Adrenal gland (tissue), 5 donors: Measurements from ENCODE around the gene RAMP3.

Source experiments
- CTCF ChIP-seq, 6 experiments: fragments of 450-650 bp in 4 of 6; fragments of 200-600 bp in 2 of 6; sonication (generic) in 1 of 6; IDR thresholded peaks; 1 replicate in 5 of 6; 2 replicates in 1 of 6; pipeline versions ENCODE4 v1.5.1 to v1.8.0; 2016 to 2021; ENCODE audit warnings: antibody characterized with exemption in 6 of 6, mild to moderate bottlenecking in 2 of 6, moderate library complexity in 1 of 6
- POLR2A ChIP-seq, 2 donors: fragments of 450-650 bp; IDR thresholded peaks; one replicate each; pipeline ENCODE4 v1.6.1; 2017; ENCODE audit warnings: antibody characterized with exemption in 2 of 2, mild to moderate bottlenecking in 2 of 2, moderate library complexity in 1 of 2
- donor health status: DM: no; HTN: no; CAD: no.

GRCh38 chr7:45203036-45203435 lies 45.4 kb downstream of the RAMP3 start:
- no peak for TF ChIP-seq CTCF (IDR thresholded peaks at IDR 0.05)
- TF ChIP-seq POLR2A (IDR thresholded peaks at IDR 0.05) = no peak
